Measurements from ENCODE around the gene NAPSA.

DNA sequence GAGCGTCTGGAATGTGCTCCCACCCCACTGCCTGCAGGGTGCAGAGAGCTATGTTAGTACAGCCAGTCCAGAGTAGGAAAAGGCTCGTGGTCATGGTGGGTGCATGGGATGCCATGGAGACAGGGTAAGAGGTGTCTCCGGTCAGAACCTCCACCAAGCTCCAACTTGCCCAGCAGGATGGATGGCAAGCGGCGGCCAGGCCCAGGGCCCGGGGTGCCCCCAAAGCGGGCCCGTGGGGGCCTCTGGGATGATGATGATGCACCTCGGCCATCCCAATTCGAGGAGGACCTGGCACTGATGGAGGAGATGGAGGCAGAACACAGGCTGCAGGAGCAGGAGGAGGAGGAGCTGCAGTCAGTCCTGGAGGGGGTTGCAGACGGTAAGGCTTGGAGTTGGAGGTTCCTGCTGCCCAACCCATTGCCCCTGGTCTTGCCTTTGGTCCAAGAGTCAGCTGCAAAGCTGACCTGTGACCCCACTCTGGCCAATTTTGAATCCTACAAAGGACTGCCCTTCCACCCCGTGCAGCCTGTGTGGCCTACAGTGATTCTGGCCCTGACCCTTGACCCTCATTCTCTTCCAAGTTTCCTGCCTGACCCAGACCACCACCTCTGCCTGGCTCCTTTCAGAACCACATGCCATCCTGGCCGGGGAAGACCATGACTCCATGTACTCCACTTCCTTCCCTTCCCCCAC lies 33.4 kb upstream of the NAPSA start:
- TF ChIP-seq BHLHE40 (IDR thresholded peaks at IDR 0.05; ENCODE audit: borderline replicate concordance) (no peak), TARDBP (IDR thresholded peaks at IDR 0.05) (no peak), FOXK2 (IDR thresholded peaks at IDR 0.05) (no peak)

All from HEK293T (cell line).